Activated gamma-delta T cell treated with Interleukin-2 at 50 U/mL for 16 hours (primary cell): ENCODE data around the gene CILP.
"Not testable (repeated sequence)": the region's sequence is repeated elsewhere in the genome, so short reads cannot be mapped to it uniquely, and the experiment has no call there.

ENCODE experiments used
- DNase-seq: peaks from one replicate; pipeline ENCODE4 v3.0.0-alpha.2; 2020

Gene CILP

GRCh38 chr15:65189102-65189740, 22.1 kb downstream of the CILP start:
- no peak for DNase-seq

- DNase-seq: not testable (repeated sequence)
These were observed 22.8 kb downstream of the CILP start for GRCh38 chr15:65188472-65188871.

- DNase-seq: peak; percentile 87
These were observed 26.2 kb downstream of the CILP start, which contains the start of gene CLPX for GRCh38 chr15:65184868-65185717. TSS of gene CLPX (minus strand) at chr15:65185342. CDS start at chr15:65185153, 189 bp downstream.

GRCh38 chr15:65184305-65184867, 26.9 kb downstream of the CILP start:
- peak; percentile 24 for DNase-seq

GRCh38 chr15:65183865-65184159, 27.5 kb downstream of the CILP start:
- DNase-seq: no peak

GRCh38 chr15:65182538-65182937, 28.7 kb downstream of the CILP start:
- no peak for DNase-seq

- DNase-seq: not testable (repeated sequence)
These were observed 29.5 kb downstream of the CILP start for GRCh38 chr15:65181582-65182353.

GRCh38 chr15:65180167-65180566, 31.1 kb downstream of the CILP start:
- DNase-seq: no peak

- DNase-seq: no peak
These were observed 33.4 kb downstream of the CILP start for GRCh38 chr15:65177901-65178300.

GRCh38 chr15:65176056-65176455, 35.2 kb downstream of the CILP start:
- DNase-seq: no peak

GRCh38 chr15:65175511-65175910, 35.8 kb downstream of the CILP start:
- no peak for DNase-seq

- no peak for DNase-seq
These were observed 36.8 kb downstream of the CILP start for GRCh38 chr15:65174509-65174908.

GRCh38 chr15:65172531-65172930, 38.7 kb downstream of the CILP start:
- no peak for DNase-seq

GRCh38 chr15:65171428-65171827, 39.8 kb downstream of the CILP start:
- DNase-seq: no peak

GRCh38 chr15:65165875-65166274, 45.4 kb downstream of the CILP start:
- DNase-seq: no peak

GRCh38 chr15:65164139-65164538, 47.1 kb downstream of the CILP start:
- no peak for DNase-seq

GRCh38 chr15:65163041-65163440, 48.2 kb downstream of the CILP start:
- DNase-seq: no peak

- DNase-seq: no peak
These were observed 54.6 kb downstream of the CILP start for GRCh38 chr15:65156692-65157091.

GRCh38 chr15:65154720-65155119, 56.6 kb downstream of the CILP start:
- no peak for DNase-seq

GRCh38 chr15:65147902-65148301, 63.4 kb downstream of the CILP start:
- DNase-seq: no peak

- no peak for DNase-seq
These were observed 64.8 kb downstream of the CILP start for GRCh38 chr15:65146438-65146837.
